ENCODE data around the gene SBK1. TPM values are rescaled to one million over a fixed set of nuclear protein-coding genes. Genes with fewer than 3 reads are reported as not detected.
"Not testable (repeated sequence)": the region's sequence is repeated elsewhere in the genome, so short reads cannot be mapped to it uniquely, and the experiment has no call there.

SBK1 gene
- total RNA-seq, 2 experiments from 2014 or later = 35.3 to 35.9 TPM

DNA sequence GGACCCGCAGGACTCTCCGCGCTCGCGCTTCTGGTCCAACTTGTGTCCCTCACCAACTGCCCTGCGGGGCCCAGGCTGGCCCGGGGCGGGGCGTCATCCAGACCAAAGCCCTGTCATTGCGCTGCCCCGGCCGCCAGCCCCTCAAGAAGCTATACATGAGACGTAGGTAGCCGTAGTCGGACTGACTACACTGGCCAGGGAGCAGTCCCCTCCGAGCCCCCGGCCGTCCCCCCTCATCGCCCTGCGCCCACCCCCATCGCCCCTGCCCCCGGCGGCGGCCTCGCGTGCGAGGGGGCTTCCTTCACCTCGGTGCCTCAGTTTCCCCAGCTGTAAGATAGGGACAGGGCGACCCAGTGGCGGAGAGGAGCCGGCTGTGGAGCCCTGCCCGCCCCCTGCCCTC lies 75.6 kb downstream of the SBK1 start:
- H3K9me3 Mint-ChIP-seq; H3K27ac Mint-ChIP-seq; ATAC-seq; H3K27me3 Mint-ChIP-seq; H3K36me3 Mint-ChIP-seq (ENCODE audit: low read depth); H3K4me3 Mint-ChIP-seq; POLR2A ChIA-PET; DNase-seq; H3K4me1 Mint-ChIP-seq (ENCODE audit: low read depth); intact Hi-C loops (cut with micrococcal nuclease); CTCF ChIA-PET: not testable (repeated sequence)

Other genes starting within 250 kb of the SBK1 start
- gene GSG1L, start 228.8 kb upstream of the SBK1 start, total RNA-seq = not detected
- 100 to 1,000 TPM; 250 to 253 TPM for gene XPO6, start 80.6 kb upstream of the SBK1 start, total RNA-seq
- gene NPIPB6, start 71.0 kb downstream of the SBK1 start, total RNA-seq = under 1 TPM in 1 of 2 experiments, not detected in 1; 0.52 TPM
- 10 to 100 TPM; 25.0 to 56.5 TPM for gene EIF3CL, start 111.3 kb downstream of the SBK1 start, total RNA-seq
- not detected for gene NPIPB7, start 179.8 kb downstream of the SBK1 start, total RNA-seq
- 10 to 100 TPM; 24.2 to 30.2 TPM for gene CLN3, start 199.5 kb downstream of the SBK1 start, total RNA-seq
- gene APOBR, start 202.1 kb downstream of the SBK1 start, total RNA-seq = 1 to 10 TPM; 5.5 TPM
- gene IL27, start 214.3 kb downstream of the SBK1 start, total RNA-seq = not detected
- not detected for gene NUPR1, start 246.4 kb downstream of the SBK1 start, total RNA-seq

All from activated CD8-positive, alpha-beta T cell treated with anti-CD3 and anti-CD28 coated beads for 36 hours (primary cell).